Hematopoietic multipotent progenitor cell treated with erythropoietin and hydrocortisone succinate and interleukin-3 and kit ligand, for 17 days (in vitro differentiated cells): ENCODE data around the gene SRRM1.

Source experiments
- DNase-seq: peaks from one replicate; pipeline ENCODE4 v3.0.0-alpha.2; 2015; ENCODE audit warnings: low spot score

Gene SRRM1, protein sequence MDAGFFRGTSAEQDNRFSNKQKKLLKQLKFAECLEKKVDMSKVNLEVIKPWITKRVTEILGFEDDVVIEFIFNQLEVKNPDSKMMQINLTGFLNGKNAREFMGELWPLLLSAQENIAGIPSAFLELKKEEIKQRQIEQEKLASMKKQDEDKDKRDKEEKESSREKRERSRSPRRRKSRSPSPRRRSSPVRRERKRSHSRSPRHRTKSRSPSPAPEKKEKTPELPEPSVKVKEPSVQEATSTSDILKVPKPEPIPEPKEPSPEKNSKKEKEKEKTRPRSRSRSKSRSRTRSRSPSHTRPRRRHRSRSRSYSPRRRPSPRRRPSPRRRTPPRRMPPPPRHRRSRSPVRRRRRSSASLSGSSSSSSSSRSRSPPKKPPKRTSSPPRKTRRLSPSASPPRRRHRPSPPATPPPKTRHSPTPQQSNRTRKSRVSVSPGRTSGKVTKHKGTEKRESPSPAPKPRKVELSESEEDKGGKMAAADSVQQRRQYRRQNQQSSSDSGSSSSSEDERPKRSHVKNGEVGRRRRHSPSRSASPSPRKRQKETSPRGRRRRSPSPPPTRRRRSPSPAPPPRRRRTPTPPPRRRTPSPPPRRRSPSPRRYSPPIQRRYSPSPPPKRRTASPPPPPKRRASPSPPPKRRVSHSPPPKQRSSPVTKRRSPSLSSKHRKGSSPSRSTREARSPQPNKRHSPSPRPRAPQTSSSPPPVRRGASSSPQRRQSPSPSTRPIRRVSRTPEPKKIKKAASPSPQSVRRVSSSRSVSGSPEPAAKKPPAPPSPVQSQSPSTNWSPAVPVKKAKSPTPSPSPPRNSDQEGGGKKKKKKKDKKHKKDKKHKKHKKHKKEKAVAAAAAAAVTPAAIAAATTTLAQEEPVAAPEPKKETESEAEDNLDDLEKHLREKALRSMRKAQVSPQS

GRCh38 chr1:24642481-24643362 is at the start of gene SRRM1:
SRRM1 (plus strand) TSS chr1:24643302; CDS start chr1:24643327, 25 bp downstream.
- peak; percentile 99 for DNase-seq

DNA sequence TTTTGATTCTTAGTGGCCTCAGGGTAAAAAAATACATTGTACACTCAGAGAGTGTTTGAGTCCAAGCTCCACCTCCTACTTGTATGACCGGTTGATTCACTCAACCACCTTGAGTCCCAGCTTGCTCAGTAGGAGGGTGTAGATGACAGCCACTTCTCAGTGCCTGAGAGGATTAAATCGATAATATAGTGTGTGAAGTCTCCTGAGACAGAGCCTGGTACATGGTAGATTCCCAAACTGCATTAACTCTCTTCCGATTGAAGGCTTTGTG is 48.8 kb upstream of the SRRM1 start:
- DNase-seq: no peak

GRCh38 chr1:24596401-24596880 is 46.7 kb upstream of the SRRM1 start:
- no peak for DNase-seq

GRCh38 chr1:24599265-24599664 is 43.8 kb upstream of the SRRM1 start:
- no peak for DNase-seq

GRCh38 chr1:24600551-24600950 is 42.6 kb upstream of the SRRM1 start:
- DNase-seq: no peak

DNA sequence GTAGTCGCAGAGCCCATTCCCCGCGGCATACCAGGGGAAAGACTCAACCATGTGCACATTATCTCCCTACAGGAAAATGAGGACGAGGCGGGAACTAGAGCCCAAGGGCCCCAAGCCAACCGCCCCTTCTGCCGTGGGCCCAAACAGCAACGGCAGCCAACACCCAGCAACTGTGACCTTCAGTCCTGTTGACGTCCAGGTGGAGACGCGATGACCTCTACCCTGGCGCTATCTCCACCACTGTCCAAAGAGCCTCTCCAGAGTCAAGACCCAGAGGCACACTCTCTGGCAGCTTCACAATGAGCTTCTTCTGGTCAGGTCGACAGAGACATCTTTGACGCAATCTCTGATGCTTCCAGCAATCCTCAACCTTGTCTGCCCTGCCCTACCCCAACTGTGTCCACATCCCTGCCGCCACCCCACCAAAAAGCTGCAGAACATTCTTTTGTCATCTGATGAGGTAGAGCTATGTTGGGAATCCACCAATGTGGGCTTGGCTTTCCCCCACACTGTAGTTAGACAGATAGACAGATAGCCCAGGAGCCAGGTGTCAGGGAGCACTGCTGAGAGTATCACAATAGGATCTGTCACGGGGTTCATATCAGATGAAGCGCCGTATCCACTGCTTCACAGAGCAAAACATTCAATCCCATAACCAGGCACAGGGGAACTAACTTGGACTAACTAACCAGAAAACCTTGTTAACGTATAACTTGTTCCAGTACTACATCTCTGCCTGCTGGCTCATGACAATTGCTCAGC is 37.4 kb upstream of the SRRM1 start:
- DNase-seq: no peak

DNA sequence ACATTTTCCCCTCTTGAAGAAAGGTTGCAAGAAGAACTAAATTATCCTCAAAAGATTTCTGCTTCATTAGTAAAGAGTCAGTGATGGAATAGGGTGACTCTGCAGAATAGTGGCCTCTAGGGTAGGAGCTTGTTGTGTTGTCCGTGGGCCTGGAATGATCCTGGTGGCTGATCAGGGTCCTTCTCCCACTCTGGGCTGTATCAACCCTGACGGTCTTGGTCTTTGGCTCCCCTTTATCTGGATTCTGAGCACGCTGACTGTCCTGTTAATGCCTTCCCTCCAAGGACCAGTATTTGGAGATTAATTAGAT is 36.9 kb upstream of the SRRM1 start:
- DNase-seq: no peak

DNA sequence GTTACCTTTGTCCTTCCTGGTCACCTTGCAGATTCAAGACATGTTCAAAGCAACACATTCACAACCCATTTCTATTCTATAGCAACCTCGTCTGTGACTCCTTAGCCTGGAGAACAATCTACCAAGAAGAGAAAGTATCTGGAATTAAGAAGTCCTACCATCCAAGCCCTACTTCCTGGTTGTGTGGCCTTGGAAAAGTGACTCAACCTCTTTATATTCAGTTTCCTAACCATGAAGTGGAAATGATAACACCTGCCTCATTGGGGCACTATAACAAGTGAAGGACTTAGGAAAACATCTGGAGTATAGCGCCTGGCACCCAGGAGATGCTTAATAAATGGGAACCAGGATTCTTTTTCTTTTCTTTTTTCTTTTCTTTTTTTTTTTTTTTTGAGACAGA is 36.5 kb upstream of the SRRM1 start:
- DNase-seq: no peak

GRCh38 chr1:24609949-24610517 is 33.1 kb upstream of the SRRM1 start:
- DNase-seq: no peak

DNA sequence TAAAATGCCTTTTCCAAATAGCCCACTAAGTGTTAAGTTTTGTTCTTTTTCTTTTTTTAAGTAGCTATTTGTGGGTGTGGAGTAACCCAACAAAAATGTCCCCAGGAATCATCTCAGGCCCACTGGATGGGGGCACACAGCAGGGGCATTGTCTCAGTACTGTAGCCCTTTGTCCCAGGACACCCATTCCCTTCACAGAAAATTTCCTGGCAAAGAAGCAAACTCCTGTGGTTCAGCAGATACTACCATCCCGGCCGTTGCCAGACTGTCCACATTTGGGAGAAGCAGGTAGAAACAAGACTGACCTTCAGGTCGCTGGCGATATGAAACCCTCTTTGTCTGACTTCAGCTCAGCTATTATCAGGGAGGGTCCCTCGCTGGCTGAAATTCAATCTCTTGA is 23.7 kb upstream of the SRRM1 start:
- no peak for DNase-seq

DNA sequence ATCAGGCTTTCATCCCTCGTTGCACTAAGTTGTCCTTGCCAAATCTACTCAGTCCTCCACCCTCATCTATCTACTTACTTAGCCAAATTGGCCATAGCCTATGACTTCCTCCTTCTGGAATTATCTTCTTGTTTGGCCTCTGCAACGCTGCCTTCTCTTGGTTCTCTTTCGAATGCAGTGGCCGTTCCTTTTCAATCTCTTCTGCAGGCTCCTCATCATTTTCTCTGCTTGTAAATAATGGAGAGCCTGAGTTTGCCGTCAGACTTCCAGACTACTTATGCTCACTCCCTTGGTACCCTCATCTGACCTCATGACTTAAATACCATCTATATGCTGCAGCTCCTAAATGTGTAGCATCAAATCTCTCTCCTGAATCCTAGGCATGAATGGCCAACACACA is 22.4 kb upstream of the SRRM1 start:
- no peak for DNase-seq

- DNase-seq: no peak
Measured at GRCh38 chr1:24621121-24621520, 22.0 kb upstream of the SRRM1 start.

DNA sequence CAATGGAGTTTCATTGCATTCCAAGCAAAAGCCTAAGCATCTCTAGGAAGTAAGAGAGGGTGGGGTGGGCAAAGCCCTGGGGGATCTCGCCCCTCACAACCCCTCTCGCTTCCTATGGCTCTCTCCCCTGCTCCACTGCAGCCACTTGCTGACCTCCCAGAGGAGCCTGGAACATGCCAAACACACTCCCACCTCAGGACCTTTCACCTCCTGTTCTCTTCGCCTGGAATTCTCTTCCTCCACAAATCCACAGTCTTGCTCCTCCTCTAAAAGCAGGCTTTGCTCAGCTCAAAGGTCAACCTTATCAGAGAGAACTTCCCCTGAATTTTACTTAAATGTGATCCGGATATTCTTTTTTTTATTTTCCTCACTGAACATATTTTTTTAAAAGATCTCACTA is 20.9 kb upstream of the SRRM1 start:
- DNase-seq: no peak

DNA sequence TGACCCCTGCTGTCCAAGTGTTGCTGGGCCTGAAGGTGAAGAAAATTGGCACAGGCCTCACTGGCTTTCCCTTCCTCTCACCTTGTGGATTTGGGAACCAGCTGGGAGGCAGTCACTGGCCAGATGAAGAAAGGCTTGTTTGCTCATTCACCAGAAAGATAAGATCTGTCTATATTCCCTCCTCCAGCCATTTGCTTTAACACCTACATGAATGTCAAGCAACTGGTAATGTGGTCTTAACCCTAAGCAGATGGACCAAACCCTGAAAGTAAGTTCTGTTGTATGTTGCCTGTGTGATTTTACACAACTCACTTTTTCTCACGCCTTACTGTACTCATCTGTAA is 10.3 kb upstream of the SRRM1 start:
- no peak for DNase-seq

DNA sequence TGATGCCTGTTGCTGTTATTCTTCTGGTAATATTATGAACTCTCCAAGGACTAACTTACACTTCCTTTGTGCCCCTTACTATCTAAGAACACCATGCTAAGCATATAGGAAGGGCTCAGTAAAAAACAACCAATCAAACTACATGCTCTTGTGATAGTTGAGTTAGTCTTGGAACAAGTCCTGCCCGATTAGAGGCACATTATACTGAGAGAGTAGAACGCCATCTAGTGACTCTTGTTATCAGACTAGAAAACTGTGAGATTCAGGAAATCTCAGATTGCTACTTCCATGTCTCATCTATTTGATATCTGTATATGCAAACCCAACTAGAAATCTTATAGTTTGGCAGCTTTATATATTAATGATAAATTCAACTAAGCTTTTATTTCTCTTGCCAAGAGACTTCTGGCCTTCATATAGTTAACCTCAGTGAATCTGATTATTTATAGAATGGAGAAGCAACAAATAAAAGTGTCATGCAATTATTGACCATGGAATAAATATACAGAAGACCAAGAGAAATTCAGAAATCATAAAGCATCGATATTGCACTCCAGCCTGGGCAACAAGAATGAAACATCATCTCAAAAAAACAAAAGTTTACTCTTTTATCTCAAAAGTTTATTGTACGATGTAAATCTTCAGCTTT is 7.8 kb upstream of the SRRM1 start:
- peak; percentile 51 for DNase-seq

DNA sequence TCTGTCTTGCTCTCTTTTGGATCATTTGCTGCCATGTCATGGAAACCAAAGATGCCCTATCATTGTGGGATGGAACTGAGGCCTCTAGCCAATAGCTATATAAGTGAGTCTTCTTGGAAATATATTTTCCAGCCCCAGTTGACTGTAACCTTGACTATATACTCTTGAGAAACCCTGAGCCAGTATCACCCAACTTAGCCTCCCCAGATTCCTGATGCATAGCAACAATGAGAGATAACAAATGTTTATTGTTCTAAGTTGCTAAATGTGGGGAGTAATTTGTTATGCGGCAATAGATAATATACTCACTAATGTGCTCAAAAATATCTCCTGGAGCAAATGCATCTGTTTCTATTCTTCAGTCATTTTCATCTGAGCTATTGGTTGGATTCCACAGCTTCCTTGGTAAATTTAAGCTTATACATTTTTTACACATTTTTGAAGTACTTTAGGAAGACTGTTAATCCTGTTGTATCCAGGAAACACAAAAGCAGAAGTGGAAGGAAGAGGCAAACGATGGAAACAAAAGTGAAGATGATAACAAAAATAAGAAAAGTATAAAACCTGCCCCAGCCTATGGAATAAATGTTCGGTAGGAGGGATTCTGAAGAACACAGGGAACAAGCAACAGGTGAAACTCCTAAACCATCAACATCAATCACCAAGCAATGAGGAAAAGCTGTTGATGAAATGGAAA is 6.3 kb upstream of the SRRM1 start:
- no peak for DNase-seq

DNA sequence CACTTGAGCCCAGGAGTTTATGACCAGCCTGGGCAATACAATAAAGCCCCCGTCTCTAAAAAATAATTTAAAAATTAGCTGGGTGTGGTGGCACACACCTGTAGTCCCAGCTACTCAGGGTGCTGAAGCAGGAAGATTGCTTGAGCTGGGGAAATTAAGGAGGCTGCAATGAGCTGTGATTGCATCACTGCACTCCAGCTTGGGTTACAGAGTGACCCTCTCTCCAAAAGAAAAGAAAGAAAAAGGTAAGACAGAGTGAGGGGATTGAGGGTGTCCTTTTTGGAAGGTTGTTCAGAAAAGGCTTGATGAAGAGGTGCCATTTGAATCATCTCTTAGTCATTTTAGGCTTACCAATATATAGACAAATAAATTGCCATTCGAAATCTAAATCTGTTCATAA is 4.0 kb upstream of the SRRM1 start:
- DNase-seq: no peak

DNA sequence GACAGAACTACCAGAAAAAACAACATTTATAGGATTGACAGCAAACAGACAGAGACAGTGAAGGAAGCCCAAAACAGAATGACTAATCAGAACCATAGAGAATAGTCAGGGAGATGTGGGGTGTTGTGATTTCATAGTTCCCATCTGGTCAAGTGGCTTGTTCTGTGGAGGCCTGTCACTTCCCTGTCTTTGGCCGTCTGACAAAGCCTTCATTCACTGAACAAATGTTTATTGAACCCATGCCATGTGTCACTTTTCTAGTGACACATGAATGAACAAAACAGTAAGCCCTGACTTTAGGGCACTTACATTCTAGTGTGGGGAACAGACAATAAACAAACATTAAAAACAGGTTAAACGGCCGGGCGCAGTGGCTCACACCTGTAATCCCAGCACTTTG is 3.2 kb upstream of the SRRM1 start:
- no peak for DNase-seq

GRCh38 chr1:24640288-24640687 is 2.8 kb upstream of the SRRM1 start:
- no peak for DNase-seq

GRCh38 chr1:24641646-24642151 is 1.4 kb upstream of the SRRM1 start:
- no peak for DNase-seq
